Measurements from ENCODE around the gene TNFAIP3.
"Not testable (repeated sequence)": the region's sequence is repeated elsewhere in the genome, so short reads cannot be mapped to it uniquely, and the experiment has no call there.

- not testable (repeated sequence) for TF ChIP-seq FOXM1 (IDR thresholded peaks at IDR 0.05; ENCODE audit: borderline replicate concordance); BHLHE40 (IDR thresholded peaks at IDR 0.05; ENCODE audit: borderline replicate concordance); TARDBP (IDR thresholded peaks at IDR 0.05); CTBP1 (IDR thresholded peaks at IDR 0.05; ENCODE audit: borderline replicate concordance); NFRKB (IDR thresholded peaks at IDR 0.05); SP1 (IDR thresholded peaks at IDR 0.05)
- TF ChIP-seq, protein P1, sequence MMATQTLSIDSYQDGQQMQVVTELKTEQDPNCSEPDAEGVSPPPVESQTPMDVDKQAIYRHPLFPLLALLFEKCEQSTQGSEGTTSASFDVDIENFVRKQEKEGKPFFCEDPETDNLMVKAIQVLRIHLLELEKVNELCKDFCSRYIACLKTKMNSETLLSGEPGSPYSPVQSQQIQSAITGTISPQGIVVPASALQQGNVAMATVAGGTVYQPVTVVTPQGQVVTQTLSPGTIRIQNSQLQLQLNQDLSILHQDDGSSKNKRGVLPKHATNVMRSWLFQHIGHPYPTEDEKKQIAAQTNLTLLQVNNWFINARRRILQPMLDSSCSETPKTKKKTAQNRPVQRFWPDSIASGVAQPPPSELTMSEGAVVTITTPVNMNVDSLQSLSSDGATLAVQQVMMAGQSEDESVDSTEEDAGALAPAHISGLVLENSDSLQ (IDR thresholded peaks at IDR 0.05), result not testable (repeated sequence)
- TF ChIP-seq FOXA1 (IDR thresholded peaks at IDR 0.05), result 0 out of 2 replicates have a peak, but pooled peaks have one; percentile 17
Measured at GRCh38 chr6:137838090-137838489, 29.0 kb upstream of the TNFAIP3 start.

Measured in HEK293T (cell line).